GM19193 (cell line): ENCODE measurements around the gene CLASP2.

Experiments used
- POLR2A ChIP-seq: IDR thresholded peaks from 4 replicates; pipeline ENCODE4 v1.6.1; 2011; ENCODE audit not compliant: insufficient read depth, insufficient read length; ENCODE audit errors: extremely low read depth

CLASP2 gene

GRCh38 chr3:33474896-33475295 lies 243.2 kb downstream of the CLASP2 start:
- no peak for TF ChIP-seq POLR2A

GRCh38 chr3:33473813-33474212 lies 244.2 kb downstream of the CLASP2 start:
- TF ChIP-seq POLR2A, result no peak

DNA sequence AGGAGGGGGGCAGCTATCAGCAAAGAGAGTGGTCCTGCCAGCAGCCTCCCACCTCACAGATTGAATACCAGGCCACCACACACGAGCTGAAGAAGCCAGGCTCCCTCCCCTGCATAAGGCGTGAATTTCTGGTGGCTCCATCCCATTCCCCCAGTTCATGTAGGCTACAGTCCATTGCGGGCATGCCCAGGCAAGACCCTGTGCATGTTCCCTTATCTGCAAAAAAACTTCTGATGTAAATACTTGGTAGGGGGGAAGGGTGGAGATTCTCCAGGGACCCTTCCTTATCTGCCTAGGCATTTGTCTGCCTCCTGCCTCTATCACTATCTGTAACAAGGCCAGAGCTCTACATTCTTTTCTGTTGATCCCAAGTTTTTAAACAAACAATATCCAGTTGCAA lies 250.3 kb downstream of the CLASP2 start:
- no peak for TF ChIP-seq POLR2A

- no peak for TF ChIP-seq POLR2A
These were observed 257.0 kb downstream of the CLASP2 start for GRCh38 chr3:33461097-33461496.

GRCh38 chr3:33458446-33458845 lies 259.6 kb downstream of the CLASP2 start:
- no peak for TF ChIP-seq POLR2A

GRCh38 chr3:33456756-33457155 lies 261.3 kb downstream of the CLASP2 start:
- TF ChIP-seq POLR2A, result no peak

GRCh38 chr3:33453331-33453761 lies 264.7 kb downstream of the CLASP2 start:
- no peak for TF ChIP-seq POLR2A

DNA sequence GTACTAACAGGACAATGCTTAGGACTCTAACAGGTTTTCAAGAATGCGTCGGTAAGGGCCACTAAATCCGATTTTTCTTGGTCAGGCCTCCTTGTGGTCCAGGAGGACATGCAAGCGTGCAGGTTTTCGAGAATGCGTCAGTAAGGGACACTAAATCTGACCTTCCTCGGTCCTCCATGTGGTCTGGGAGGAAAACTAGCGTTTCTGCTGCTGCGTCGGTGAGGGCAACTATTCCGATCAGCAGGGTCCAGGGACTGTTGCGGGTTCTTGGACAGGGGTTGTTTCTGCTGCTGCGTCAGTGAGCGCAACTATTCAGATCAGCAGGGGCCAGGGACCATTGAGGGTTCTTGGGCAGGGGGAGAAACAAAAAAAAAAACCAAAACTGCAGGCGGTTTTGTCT lies 270.1 kb downstream of the CLASP2 start:
- no peak for TF ChIP-seq POLR2A
